H1 (cell line): ENCODE measurements around the gene AUH. TPM values are rescaled to one million over a fixed set of nuclear protein-coding genes. Genes with fewer than 3 reads are reported as not detected.

ENCODE experiments used
- CTCF ChIA-PET: fragments of 300-600 bp; sonication (Branson Sonifier 250); formaldehyde crosslinking; loops from one replicate; lab custom pipeline; 2021; ENCODE audit not compliant: partially characterized antibody; lab: Charles Lee
- POLR2A ChIA-PET: fragments of 300-600 bp; sonication (Branson Sonifier 250); formaldehyde crosslinking; loops from one replicate; lab custom pipeline; 2021; ENCODE audit warnings: inconsistent platforms; ENCODE audit not compliant: partially characterized antibody; lab: Charles Lee
- DNase-seq, 2 experiments: peaks; one replicate each; pipeline versions ENCODE4 v3.0.0 to v3.0.0-alpha.2; 2010 to 2022; ENCODE audit warnings: low spot score in 2 of 2, low read depth in 1 of 2, mixed read lengths in 1 of 2
- FAIRE-seq: peaks from 2 replicates; lab custom pipeline; 2011; peaks lifted over from hg19 to GRCh38; lab: Jason Lieb, UNC
- H2AFZ ChIP-seq: 2 replicates; pipeline ENCODE4 v1.8.1; 2012; ENCODE audit warnings: low read length, inconsistent platforms
- H2AK5ac ChIP-seq: 2 replicates; pipeline ENCODE4 v1.6.1; 2013; ENCODE audit warnings: low read depth, low read length
- H2BK120ac ChIP-seq: replicated peaks from 2 replicates; pipeline ENCODE3; 2013; ENCODE audit warnings: low read depth, low read length, inconsistent platforms
- H2BK12ac ChIP-seq: 2 replicates; pipeline ENCODE4 v1.6.1; 2013; ENCODE audit warnings: low read depth, low read length
- H2BK15ac ChIP-seq: 2 replicates; pipeline ENCODE4 v1.6.1; 2013; ENCODE audit warnings: low read length
- H2BK20ac ChIP-seq: 2 replicates; pipeline ENCODE4 v1.6.1; 2013; ENCODE audit warnings: low read length
- H2BK5ac ChIP-seq: 2 replicates; pipeline ENCODE4 v1.6.1; 2013; ENCODE audit warnings: low read depth, low read length
- H3K14ac ChIP-seq: 2 replicates; pipeline ENCODE4 v1.6.1; 2013; ENCODE audit warnings: inconsistent platforms; ENCODE audit not compliant: insufficient read length
- H3K18ac ChIP-seq: 2 replicates; pipeline ENCODE4 v1.6.1; 2013; ENCODE audit warnings: low read length; ENCODE audit errors: extremely low read depth
- H3K23ac ChIP-seq: 2 replicates; pipeline ENCODE4 v1.6.1; 2013; ENCODE audit warnings: inconsistent platforms; ENCODE audit not compliant: insufficient read length
- H3K23me2 ChIP-seq: 2 replicates; pipeline ENCODE4 v1.6.1; 2013; ENCODE audit warnings: low read depth, low read length
- H3K27ac ChIP-seq: 2 replicates; pipeline ENCODE4 v1.6.1; 2011; ENCODE audit warnings: low read depth, low read length, inconsistent platforms
- H3K27me3 ChIP-seq, 4 experiments: replicated peaks in 1 of 4; 1 replicate in 1 of 4; 2 replicates in 3 of 4; pipeline versions ENCODE4 v1.6.1 to v1.8.1; 2011 to 2013; ENCODE audit warnings: low read length in 3 of 4, mild to moderate bottlenecking in 3 of 4, inconsistent platforms in 2 of 4, mixed read lengths in 2 of 4, moderate library complexity in 1 of 4; ENCODE audit not compliant: control insufficient read depth in 3 of 4, insufficient read depth in 3 of 4; ENCODE audit errors: extremely low read depth in 1 of 4
- H3K36me3 ChIP-seq, 4 experiments: 2 replicates each; pipeline versions ENCODE4 v1.6.1 to v1.8.1; 2011 to 2013; ENCODE audit warnings: mild to moderate bottlenecking in 4 of 4, low read length in 3 of 4, moderate library complexity in 2 of 4, control low read depth in 1 of 4, inconsistent platforms in 1 of 4; ENCODE audit not compliant: insufficient read depth in 4 of 4, control insufficient read depth in 2 of 4
- H3K4ac ChIP-seq: replicated peaks from 2 replicates; pipeline ENCODE3; 2013; ENCODE audit warnings: low read length, low read depth, mixed read lengths, inconsistent platforms; ENCODE audit not compliant: insufficient read length
- H3K4me1 ChIP-seq, 4 experiments: replicated peaks in 1 of 4; 1 replicate in 1 of 4; 2 replicates in 3 of 4; pipeline versions ENCODE4 v1.6.1 to v1.8.1; 2011 to 2013; ENCODE audit warnings: low read length in 3 of 4, inconsistent platforms in 2 of 4, mixed read lengths in 1 of 4; ENCODE audit not compliant: insufficient read depth in 4 of 4, control insufficient read depth in 3 of 4
- H3K4me2 ChIP-seq, 2 experiments: 2 replicates each; pipeline versions ENCODE4 v1.6.1 to v1.8.1; 2011 to 2013; ENCODE audit warnings: low read depth in 2 of 2, low read length in 2 of 2, control low read depth in 1 of 2, inconsistent platforms in 1 of 2, mild to moderate bottlenecking in 1 of 2; ENCODE audit not compliant: insufficient read depth in 1 of 2
- H3K4me3 ChIP-seq, 4 experiments: fragments of 200-600, 300-600 bp in 1 of 4; sonication (generic), shearing (Covaris generic), sonication (Bioruptor Twin) in 1 of 4; 2 replicates each; pipeline versions ENCODE4 v1.5.1 to v1.8.1; 2011 to 2016; ENCODE audit warnings: low read length in 4 of 4, low read depth in 3 of 4, control low read depth in 2 of 4, inconsistent platforms in 2 of 4, mild to moderate bottlenecking in 2 of 4, mixed read lengths in 1 of 4, moderate library complexity in 1 of 4; ENCODE audit not compliant: insufficient read depth in 2 of 4; ENCODE audit errors: extremely low read depth in 1 of 4
- H3K56ac ChIP-seq: replicated peaks from 2 replicates; pipeline ENCODE3; 2013; ENCODE audit warnings: low read depth, mild to moderate bottlenecking, mixed read lengths, low read length, inconsistent platforms; ENCODE audit not compliant: insufficient read length
- H3K79me1 ChIP-seq: 2 replicates; pipeline ENCODE4 v1.6.1; 2013; ENCODE audit warnings: low read depth, low read length, control low read depth
- H3K79me2 ChIP-seq, 2 experiments: 2 replicates each; pipeline versions ENCODE4 v1.6.1 to v1.8.1; 2012 to 2013; ENCODE audit warnings: low read length in 2 of 2, mild to moderate bottlenecking in 2 of 2, inconsistent platforms in 1 of 2; ENCODE audit not compliant: insufficient read depth in 2 of 2, control insufficient read depth in 1 of 2
- H3K9ac ChIP-seq, 4 experiments: replicated peaks in 1 of 4; 1 replicate in 1 of 4; 2 replicates in 3 of 4; pipeline versions ENCODE4 v1.6.1 to v1.8.1; 2011 to 2013; ENCODE audit warnings: low read depth in 3 of 4, low read length in 3 of 4, control low read depth in 2 of 4, mild to moderate bottlenecking in 2 of 4, moderate library complexity in 2 of 4, inconsistent platforms in 1 of 4; ENCODE audit errors: extremely low read depth in 1 of 4
- H3K9me3 ChIP-seq, 2 experiments: 2 replicates each; pipeline versions ENCODE4 v1.6.1 to v1.8.1; 2012 to 2013; ENCODE audit warnings: mild to moderate bottlenecking in 2 of 2, moderate library complexity in 2 of 2, control low read depth in 1 of 2, inconsistent platforms in 1 of 2, low read depth in 1 of 2, low read length in 1 of 2, mixed read lengths in 1 of 2; ENCODE audit not compliant: insufficient read depth in 2 of 2
- H4K20me1 ChIP-seq, 2 experiments: replicated peaks in 1 of 2; 2 replicates each; pipeline versions ENCODE3 to v1.8.1; 2011 to 2013; ENCODE audit warnings: inconsistent platforms in 2 of 2, low read length in 2 of 2, mild to moderate bottlenecking in 1 of 2; ENCODE audit not compliant: insufficient read depth in 2 of 2, control insufficient read depth in 1 of 2
- H4K5ac ChIP-seq: 2 replicates; pipeline ENCODE4 v1.6.1; 2013; ENCODE audit warnings: low read length, low read depth, mixed read lengths, inconsistent platforms; ENCODE audit not compliant: insufficient read length
- H4K8ac ChIP-seq: 2 replicates; pipeline ENCODE4 v1.8.0; 2013; ENCODE audit warnings: mild to moderate bottlenecking, moderate library complexity, low read length, inconsistent platforms; ENCODE audit not compliant: insufficient read depth; ENCODE audit errors: extremely low read depth
- H4K91ac ChIP-seq: replicated peaks from 2 replicates; pipeline ENCODE3; 2013; ENCODE audit warnings: low read length, mixed read lengths, inconsistent platforms; ENCODE audit not compliant: insufficient read length
- BCL11A ChIP-seq, 2 experiments: IDR thresholded peaks; one replicate each; pipeline ENCODE4 v1.6.1; 2011; ENCODE audit warnings: low read depth in 2 of 2, low read length in 2 of 2, mild to moderate bottlenecking in 2 of 2
- EGR1 ChIP-seq: IDR thresholded peaks from 2 replicates; pipeline ENCODE4 v1.6.1; 2011; ENCODE audit warnings: low read depth, low read length, borderline replicate concordance
- HDAC6 ChIP-seq: IDR thresholded peaks from one replicate; pipeline ENCODE4 v1.7.1; 2012; ENCODE audit warnings: low read depth, mild to moderate bottlenecking, inconsistent platforms, low read length, moderate library complexity
- MAFK ChIP-seq: IDR thresholded peaks from 2 replicates; pipeline ENCODE4 v1.6.1; 2012; ENCODE audit warnings: low read depth, mild to moderate bottlenecking, improper control_type of control experiment, low read length
- POLR2A ChIP-seq, 2 experiments: IDR thresholded peaks; 1 replicate in 1 of 2; 2 replicates in 1 of 2; pipeline ENCODE4 v1.6.1; 2011; ENCODE audit warnings: low read depth in 2 of 2, low read length in 2 of 2, mild to moderate bottlenecking in 2 of 2; ENCODE audit errors: control extremely low read depth in 1 of 2
- POU5F1 ChIP-seq: IDR thresholded peaks from 2 replicates; pipeline ENCODE4 v1.6.1; 2011; ENCODE audit warnings: low read depth, mild to moderate bottlenecking, low read length, moderate library complexity
- RAD21 ChIP-seq, 2 experiments: IDR thresholded peaks in 1 of 2; conservative IDR thresholded peaks in 1 of 2; 2 replicates each; pipeline ENCODE4 v1.6.1; 2011; ENCODE audit warnings: low read depth in 2 of 2, low read length in 2 of 2, improper control_type of control experiment in 1 of 2, inconsistent platforms in 1 of 2, mild to moderate bottlenecking in 1 of 2, moderate library complexity in 1 of 2
- RXRA ChIP-seq: IDR thresholded peaks from 2 replicates; pipeline ENCODE4 v1.6.1; 2011; ENCODE audit warnings: low read depth, mild to moderate bottlenecking, low read length, moderate library complexity; ENCODE audit not compliant: insufficient read depth
- SIN3A ChIP-seq, 2 experiments: IDR thresholded peaks in 1 of 2; conservative IDR thresholded peaks in 1 of 2; 2 replicates each; pipeline ENCODE4 v1.6.1; 2011 to 2012; ENCODE audit warnings: low read length in 2 of 2, improper control_type of control experiment in 1 of 2, low read depth in 1 of 2, mild to moderate bottlenecking in 1 of 2
- SRF ChIP-seq: IDR thresholded peaks from 2 replicates; pipeline ENCODE4 v1.6.1; 2011; ENCODE audit warnings: mild to moderate bottlenecking, low read depth, low read length, moderate library complexity
- ZNF274 ChIP-seq: IDR thresholded peaks from 2 replicates; pipeline ENCODE4 v1.7.0; 2012; ENCODE audit warnings: low read length, borderline replicate concordance; ENCODE audit errors: extremely low read depth
- WGBS, 2 experiments: shearing (Covaris generic) in 1 of 2; methylation state at CpG; one replicate each; pipeline versions ENCODE4 v1.1.6 to v1.1.7; 2013 to 2015; ENCODE audit warnings: low lambda C conversion rate in 2 of 2, mixed read lengths in 2 of 2, inconsistent platforms in 1 of 2, low coverage in 1 of 2, missing lambda C conversion rate in 1 of 2; ENCODE audit not compliant: insufficient replicate concordance in 2 of 2, insufficient coverage in 1 of 2, insufficient read length in 1 of 2; ENCODE audit errors: extremely low coverage in 1 of 2, missing lambda C conversion rate in 1 of 2; 5-methylcytosine and 5-hydroxymethylcytosine counted together
- polyA plus RNA-seq, 7 experiments: library from polyadenylated mRNA; depleted of rRNA in 3 of 7; stranded (reverse) in 5 of 7; unstranded in 2 of 7; fragments of >200 nt in 5 of 7; fragments of 200-250 nt in 2 of 7; gene quantifications; 1 replicate in 5 of 7; 2 replicates in 1 of 7; 4 replicates in 1 of 7; pipeline versions ENCODE4 v1.2.1 to v1.2.3, GENCODE V29; 2011 to 2013; ENCODE audit warnings: missing spikeins in 2 of 7, mixed read lengths in 2 of 7
- total RNA-seq: library from RNA; stranded (reverse); fragmentation: NEBNext Ultra II Directional; extraction: Animal tissue kit (Norgen Biotek cat#: 25700); gene quantifications from 2 replicates; pipeline ENCODE4 v1.2.1, GENCODE V29; 2021
- TF ChIP-seq, protein P1 (sequence below): IDR thresholded peaks from 2 replicates; pipeline ENCODE4 v1.6.1; 2012; ENCODE audit warnings: inconsistent platforms

The AUH gene
- total and polyA plus RNA-seq, 2 of the 8 experiments (the other 6 are each of a cell fraction or from before 2014, with no cell fraction given) = 5.8 to 21.9 TPM

DNA sequence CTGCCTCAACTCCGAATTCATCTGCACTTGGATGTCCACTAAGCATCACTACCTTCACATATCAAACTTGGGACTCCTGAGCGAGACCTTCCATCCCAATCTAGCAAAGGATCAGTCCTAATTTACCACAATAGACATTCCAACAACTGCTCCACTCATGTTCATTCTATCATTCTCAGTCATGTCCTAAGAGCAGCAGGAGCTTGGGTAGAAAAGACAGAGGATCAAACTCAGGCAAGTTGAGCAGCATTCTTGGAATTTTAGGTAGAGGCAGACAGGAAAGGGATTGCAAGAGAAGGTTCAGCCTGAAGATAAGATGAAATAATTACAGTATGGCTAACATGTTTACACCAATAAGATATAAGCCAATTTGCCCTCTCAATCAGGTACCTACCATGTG, 51.7 kb downstream of the AUH start:
- POLR2A ChIA-PET = no interaction called here
- H3K9me3 ChIP-seq = no peaks in the 10 kb centered on the region
- TF ChIP-seq MAFK (no peak), RAD21 (IDR thresholded peaks at IDR 0.05 in 1 of 2, conservative IDR thresholded peaks at IDR 0.05 in 1 of 2; ENCODE audit: low read depth in 2 of 2, low read length in 2 of 2) (no peak), SIN3A (conservative IDR thresholded peaks at IDR 0.05 in 1 of 2, IDR thresholded peaks at IDR 0.05 in 1 of 2; ENCODE audit: low read depth in 1 of 2, low read length in 2 of 2) (no peak), POU5F1 (no peak), POLR2A (IDR thresholded peaks at IDR 0.05; ENCODE audit: control extremely low read depth in 1 of 2, low read depth in 2 of 2, low read length in 2 of 2) (no peak), HDAC6 (no peak), ZNF274 (no peak), RXRA (no peak), EGR1 (no peak), BCL11A (IDR thresholded peaks at IDR 0.05; ENCODE audit: low read depth in 2 of 2, low read length in 2 of 2) (no peak), SRF (no peak)
- TF ChIP-seq, protein P1, sequence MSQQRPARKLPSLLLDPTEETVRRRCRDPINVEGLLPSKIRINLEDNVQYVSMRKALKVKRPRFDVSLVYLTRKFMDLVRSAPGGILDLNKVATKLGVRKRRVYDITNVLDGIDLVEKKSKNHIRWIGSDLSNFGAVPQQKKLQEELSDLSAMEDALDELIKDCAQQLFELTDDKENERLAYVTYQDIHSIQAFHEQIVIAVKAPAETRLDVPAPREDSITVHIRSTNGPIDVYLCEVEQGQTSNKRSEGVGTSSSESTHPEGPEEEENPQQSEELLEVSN = no peak

More for the DNA sequence above, 51.7 kb downstream of the AUH start:
- no peak overlapping the region for H4K5ac ChIP-seq
- no peak overlapping the region for H2AFZ ChIP-seq
- CTCF ChIA-PET = no interaction called here
- H3K18ac ChIP-seq = no peak overlapping the region
- DNase-seq = no peak
- no peak overlapping the region for H4K91ac ChIP-seq
- no peak overlapping the region for H3K27ac ChIP-seq
- H3K4me1 ChIP-seq = no peaks in the 10 kb centered on the region
- no peak overlapping the region for H3K4me3 ChIP-seq
- no peak overlapping the region for H3K14ac ChIP-seq
- H4K20me1 ChIP-seq = peaks cover 0 to 1% of the 10 kb centered on the region in 2 experiments
- H3K9ac ChIP-seq = no peak overlapping the region
- no peak overlapping the region for H3K4ac ChIP-seq
- H2BK20ac ChIP-seq = no peak overlapping the region
- peaks cover 0 to 3% of the 10 kb centered on the region in 2 experiments; a peak in 1 of 4 replicates for H3K79me2 ChIP-seq
- no peak overlapping the region for H3K23ac ChIP-seq
- H2BK5ac ChIP-seq = no peak overlapping the region
- H3K4me2 ChIP-seq = no peak overlapping the region
- no peaks in the 10 kb centered on the region for H3K27me3 ChIP-seq
- H3K56ac ChIP-seq = no peak overlapping the region
- no peak overlapping the region for H2AK5ac ChIP-seq
- no peaks in the 10 kb centered on the region for H3K23me2 ChIP-seq
- peaks cover 6% of the 10 kb centered on the region; the same call in 1 of the 2 replicates for H3K79me1 ChIP-seq
- WGBS, 2 experiments = 90% methylated on average over 2 of the region's 2 CpGs; no CpG with 5 or more reads in 1 of the 2 experiments
- H4K8ac ChIP-seq = no peak overlapping the region
- H2BK120ac ChIP-seq = no peak overlapping the region
- FAIRE-seq = no peak
- no peak overlapping the region for H2BK15ac ChIP-seq
- H2BK12ac ChIP-seq = no peak overlapping the region
- H3K36me3 ChIP-seq = peaks cover 0 to 2% (median 0%) of the 10 kb centered on the region in 4 experiments; a peak in 1 of 8 replicates
